ENCODE results near the gene CD82. TPM values are rescaled to one million over a fixed set of nuclear protein-coding genes. Genes with fewer than 3 reads are reported as not detected.
"Not testable (repeated sequence)": the region's sequence is repeated elsewhere in the genome, so short reads cannot be mapped to it uniquely, and the experiment has no call there.

CD82 gene
- polyA plus RNA-seq, 1 donor from 2014 or later: 544 TPM

GRCh38 chr11:44660535-44660934 is 95.1 kb downstream of the CD82 start:
- H3K4me3 Mint-ChIP-seq, H3K27me3 Mint-ChIP-seq, H3K4me1 Mint-ChIP-seq, H3K9me3 Mint-ChIP-seq, H3K36me3 Mint-ChIP-seq: not testable (repeated sequence)
- H3K27ac Mint-ChIP-seq: peak overlapping the region in 1 of 3 donors; percentile 32

- Mint-ChIP-seq H3K27ac (peak overlapping the region in 1 of 3 donors; percentile 9), H3K36me3 (peaks cover 3% of the 10 kb centered on the region), H3K9me3 (peaks cover 0 to 8% (median 4%) of the 10 kb centered on the region in 3 donors), H3K4me3 (no peak overlapping the region), H3K27me3 (peaks cover 3% of the 10 kb centered on the region), H3K4me1 (peaks cover 0 to 1% (median 0%) of the 10 kb centered on the region in 3 donors)
These were observed 95.9 kb downstream of the CD82 start for GRCh38 chr11:44661311-44661717.

Other genes with a start within 250 kb of the CD82 start
- 2.1 TPM for gene TSPAN18, start 161.3 kb downstream of the CD82 start, polyA plus RNA-seq

Measured in IgD-negative memory B cell (primary cell).